ENCODE measurements around the gene GRIN2A.

GRIN2A gene

GRCh38 chr16:9850817-9851216 lies 331.4 kb downstream of the GRIN2A start:
- Histone ChIP-seq H3K4me1 (ENCODE audit: control insufficient read depth, insufficient read depth, low read length, poor library complexity, severe bottlenecking) (no peaks in the 10 kb centered on the region), H3K9me3 (ENCODE audit: control insufficient read depth, low read length) (no peaks in the 10 kb centered on the region), H3K36me3 (ENCODE audit: control insufficient read depth, insufficient read depth, low read length) (no peaks in the 10 kb centered on the region), H3K27me3 (replicated peaks; ENCODE audit: control insufficient read depth, insufficient read depth, low read length, poor library complexity, severe bottlenecking) (no peaks in the 10 kb centered on the region), H3K27ac (ENCODE audit: insufficient read depth, low read length, poor library complexity, severe bottlenecking) (no peak overlapping the region), H3K4me3 (ENCODE audit: insufficient read depth, low read depth, low read length, poor library complexity, severe bottlenecking) (no peak overlapping the region)
- DNase-seq: no peak

GRCh38 chr16:9849697-9850245 lies 332.5 kb downstream of the GRIN2A start:
- H3K27me3 ChIP-seq (replicated peaks; ENCODE audit: control insufficient read depth, insufficient read depth, low read length, poor library complexity, severe bottlenecking): no peaks in the 10 kb centered on the region
- no peak overlapping the region for H3K27ac ChIP-seq (ENCODE audit: insufficient read depth, low read length, poor library complexity, severe bottlenecking)
- DNase-seq: no peak
- H3K4me3 ChIP-seq (ENCODE audit: insufficient read depth, low read depth, low read length, poor library complexity, severe bottlenecking): no peak overlapping the region
- H3K36me3 ChIP-seq (ENCODE audit: control insufficient read depth, insufficient read depth, low read length): no peaks in the 10 kb centered on the region
- H3K9me3 ChIP-seq (ENCODE audit: control insufficient read depth, low read length): no peaks in the 10 kb centered on the region
- no peaks in the 10 kb centered on the region for H3K4me1 ChIP-seq (ENCODE audit: control insufficient read depth, insufficient read depth, low read length, poor library complexity, severe bottlenecking)

DNA sequence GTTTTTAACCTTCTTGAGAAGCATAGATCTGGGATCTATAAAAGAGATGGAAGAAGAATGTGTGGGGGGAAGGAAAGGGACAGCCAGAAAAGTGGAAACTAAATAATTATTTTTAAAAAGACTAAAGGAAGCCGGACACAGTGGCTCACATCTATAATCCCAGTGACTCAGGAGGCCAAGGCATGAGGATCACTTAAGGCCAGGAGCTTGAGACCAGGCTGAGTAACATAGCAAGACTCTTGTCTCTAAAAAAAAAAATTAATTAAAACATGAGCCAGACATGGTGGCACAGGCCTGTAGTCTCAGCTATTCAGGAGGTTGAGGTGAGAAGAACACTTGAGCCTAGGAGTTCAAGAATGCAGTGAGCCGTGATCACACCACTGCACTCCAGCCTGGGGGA lies 335.1 kb downstream of the GRIN2A start:
- no peaks in the 10 kb centered on the region for H3K9me3 ChIP-seq (ENCODE audit: control insufficient read depth, low read length)
- H3K4me1 ChIP-seq (ENCODE audit: control insufficient read depth, insufficient read depth, low read length, poor library complexity, severe bottlenecking): no peaks in the 10 kb centered on the region
- no peaks in the 10 kb centered on the region for H3K27me3 ChIP-seq (replicated peaks; ENCODE audit: control insufficient read depth, insufficient read depth, low read length, poor library complexity, severe bottlenecking)
- no peak overlapping the region for H3K4me3 ChIP-seq (ENCODE audit: insufficient read depth, low read depth, low read length, poor library complexity, severe bottlenecking)
- no peaks in the 10 kb centered on the region for H3K36me3 ChIP-seq (ENCODE audit: control insufficient read depth, insufficient read depth, low read length)
- H3K27ac ChIP-seq (ENCODE audit: insufficient read depth, low read length, poor library complexity, severe bottlenecking): no peak overlapping the region
- no peak for DNase-seq

DNA sequence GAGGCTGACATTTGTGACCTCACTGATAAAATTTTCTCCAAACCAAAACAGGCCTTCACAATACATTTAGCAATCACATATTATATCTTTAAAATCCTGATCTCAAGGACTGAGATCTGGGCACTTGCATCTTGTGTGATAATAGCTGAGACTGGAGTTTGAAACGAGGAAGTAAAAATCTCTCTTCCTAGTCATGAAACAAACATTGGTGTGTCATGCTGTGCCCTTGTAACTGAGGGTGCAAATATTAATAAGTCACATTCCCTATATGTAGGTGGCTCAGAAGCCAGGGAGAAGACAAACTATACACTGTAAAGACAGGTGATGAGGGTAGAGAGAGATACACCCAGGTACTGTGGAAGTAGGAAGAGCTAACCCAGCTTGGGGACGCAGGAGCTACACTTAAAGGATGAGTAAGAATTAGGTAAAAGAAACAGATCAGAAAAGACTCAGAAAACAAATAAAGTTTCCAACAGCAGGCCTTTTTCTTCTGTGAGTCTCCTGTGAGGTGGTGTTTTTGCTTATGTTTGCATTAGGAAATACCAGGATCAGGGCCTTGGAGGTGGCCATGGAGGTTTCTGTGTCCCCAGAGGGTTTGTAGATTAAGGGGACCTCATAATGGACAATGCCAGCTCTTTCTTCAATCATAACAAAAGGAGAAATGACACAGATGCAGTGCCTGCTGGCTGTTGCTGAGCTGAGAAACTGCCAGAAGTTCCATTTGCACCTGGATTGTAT lies 335.7 kb downstream of the GRIN2A start:
- Histone ChIP-seq H3K36me3 (ENCODE audit: control insufficient read depth, insufficient read depth, low read length) (no peaks in the 10 kb centered on the region), H3K27ac (ENCODE audit: insufficient read depth, low read length, poor library complexity, severe bottlenecking) (no peak overlapping the region), H3K4me3 (ENCODE audit: insufficient read depth, low read depth, low read length, poor library complexity, severe bottlenecking) (no peak overlapping the region), H3K4me1 (ENCODE audit: control insufficient read depth, insufficient read depth, low read length, poor library complexity, severe bottlenecking) (no peaks in the 10 kb centered on the region), H3K9me3 (ENCODE audit: control insufficient read depth, low read length) (no peaks in the 10 kb centered on the region), H3K27me3 (replicated peaks; ENCODE audit: control insufficient read depth, insufficient read depth, low read length, poor library complexity, severe bottlenecking) (no peaks in the 10 kb centered on the region)
- DNase-seq: no peak

GRCh38 chr16:9845661-9846361 lies 336.4 kb downstream of the GRIN2A start:
- no peaks in the 10 kb centered on the region for H3K27me3 ChIP-seq (replicated peaks; ENCODE audit: control insufficient read depth, insufficient read depth, low read length, poor library complexity, severe bottlenecking)
- no peaks in the 10 kb centered on the region for H3K9me3 ChIP-seq (ENCODE audit: control insufficient read depth, low read length)
- H3K27ac ChIP-seq (ENCODE audit: insufficient read depth, low read length, poor library complexity, severe bottlenecking): no peak overlapping the region
- H3K36me3 ChIP-seq (ENCODE audit: control insufficient read depth, insufficient read depth, low read length): no peaks in the 10 kb centered on the region
- DNase-seq: no peak
- no peaks in the 10 kb centered on the region for H3K4me1 ChIP-seq (ENCODE audit: control insufficient read depth, insufficient read depth, low read length, poor library complexity, severe bottlenecking)
- H3K4me3 ChIP-seq (ENCODE audit: insufficient read depth, low read depth, low read length, poor library complexity, severe bottlenecking): no peak overlapping the region

GRCh38 chr16:9844361-9844760 lies 337.9 kb downstream of the GRIN2A start:
- Histone ChIP-seq H3K27me3 (replicated peaks; ENCODE audit: control insufficient read depth, insufficient read depth, low read length, poor library complexity, severe bottlenecking) (no peaks in the 10 kb centered on the region), H3K36me3 (ENCODE audit: control insufficient read depth, insufficient read depth, low read length) (no peaks in the 10 kb centered on the region), H3K4me1 (ENCODE audit: control insufficient read depth, insufficient read depth, low read length, poor library complexity, severe bottlenecking) (no peaks in the 10 kb centered on the region), H3K27ac (ENCODE audit: insufficient read depth, low read length, poor library complexity, severe bottlenecking) (no peak overlapping the region), H3K4me3 (ENCODE audit: insufficient read depth, low read depth, low read length, poor library complexity, severe bottlenecking) (no peak overlapping the region), H3K9me3 (ENCODE audit: control insufficient read depth, low read length) (no peaks in the 10 kb centered on the region)
- no peak for DNase-seq

GRCh38 chr16:9843424-9844018 lies 338.7 kb downstream of the GRIN2A start:
- Histone ChIP-seq H3K4me1 (ENCODE audit: control insufficient read depth, insufficient read depth, low read length, poor library complexity, severe bottlenecking) (no peaks in the 10 kb centered on the region), H3K9me3 (ENCODE audit: control insufficient read depth, low read length) (no peaks in the 10 kb centered on the region), H3K36me3 (ENCODE audit: control insufficient read depth, insufficient read depth, low read length) (no peaks in the 10 kb centered on the region), H3K4me3 (ENCODE audit: insufficient read depth, low read depth, low read length, poor library complexity, severe bottlenecking) (no peak overlapping the region), H3K27me3 (replicated peaks; ENCODE audit: control insufficient read depth, insufficient read depth, low read length, poor library complexity, severe bottlenecking) (no peaks in the 10 kb centered on the region), H3K27ac (ENCODE audit: insufficient read depth, low read length, poor library complexity, severe bottlenecking) (no peak overlapping the region)
- no peak for DNase-seq

GRCh38 chr16:9840761-9841665 lies 341.2 kb downstream of the GRIN2A start:
- Histone ChIP-seq H3K9me3 (ENCODE audit: control insufficient read depth, low read length) (no peaks in the 10 kb centered on the region), H3K4me3 (ENCODE audit: insufficient read depth, low read depth, low read length, poor library complexity, severe bottlenecking) (no peak overlapping the region), H3K36me3 (ENCODE audit: control insufficient read depth, insufficient read depth, low read length) (no peaks in the 10 kb centered on the region), H3K27me3 (replicated peaks; ENCODE audit: control insufficient read depth, insufficient read depth, low read length, poor library complexity, severe bottlenecking) (no peaks in the 10 kb centered on the region), H3K27ac (ENCODE audit: insufficient read depth, low read length, poor library complexity, severe bottlenecking) (no peak overlapping the region), H3K4me1 (ENCODE audit: control insufficient read depth, insufficient read depth, low read length, poor library complexity, severe bottlenecking) (no peaks in the 10 kb centered on the region)
- no peak for DNase-seq

- Histone ChIP-seq H3K9me3 (ENCODE audit: control insufficient read depth, low read length) (no peaks in the 10 kb centered on the region), H3K4me1 (ENCODE audit: control insufficient read depth, insufficient read depth, low read length, poor library complexity, severe bottlenecking) (no peaks in the 10 kb centered on the region), H3K27me3 (replicated peaks; ENCODE audit: control insufficient read depth, insufficient read depth, low read length, poor library complexity, severe bottlenecking) (no peaks in the 10 kb centered on the region), H3K4me3 (ENCODE audit: insufficient read depth, low read depth, low read length, poor library complexity, severe bottlenecking) (no peak overlapping the region), H3K27ac (ENCODE audit: insufficient read depth, low read length, poor library complexity, severe bottlenecking) (no peak overlapping the region), H3K36me3 (ENCODE audit: control insufficient read depth, insufficient read depth, low read length) (no peaks in the 10 kb centered on the region)
- no peak for DNase-seq
Observed at GRCh38 chr16:9837481-9837880, 344.7 kb downstream of the GRIN2A start.
